Common myeloid progenitor, CD34-positive (primary cell): ENCODE results near the gene CDK19.
A peak's percentile ranks its signal among the peaks of the same experiment; 100 is the strongest.

Source experiments
- CTCF ChIA-PET: fragments of 350-600 bp; sonication (Branson Sonifier 250); formaldehyde crosslinking; loops from one replicate; lab custom pipeline; 2021; ENCODE audit warnings: antibody characterized with exemption; lab: Charles Lee
- POLR2A ChIA-PET: fragments of 350-600 bp; sonication (Branson Sonifier 250); formaldehyde crosslinking; loops from one replicate; lab custom pipeline; 2021; ENCODE audit warnings: antibody characterized with exemption; lab: Charles Lee
- DNase-seq, 3 donors: peaks; one replicate each; pipeline versions ENCODE4 v3.0.0 to v3.0.0-alpha.2; 2013
- H3K27ac ChIP-seq, 2 experiments: 1 replicate in 1 of 2; 2 replicates in 1 of 2; pipeline ENCODE4 v1.7.0; 2013; ENCODE audit warnings: inconsistent platforms in 2 of 2, low read length in 2 of 2, mild to moderate bottlenecking in 2 of 2, low read depth in 1 of 2, moderate library complexity in 1 of 2; ENCODE audit not compliant: severe bottlenecking in 2 of 2, insufficient read depth in 1 of 2, poor library complexity in 1 of 2
- H3K27me3 ChIP-seq, 5 experiments: replicated peaks in 2 of 5; 1 replicate in 3 of 5; 2 replicates in 2 of 5; pipeline versions ENCODE4 v1.6.1 to v1.7.0; 2013; ENCODE audit warnings: low read length in 4 of 5, mild to moderate bottlenecking in 2 of 5, moderate library complexity in 2 of 5, inconsistent platforms in 1 of 5; ENCODE audit not compliant: insufficient read depth in 5 of 5, control insufficient read depth in 4 of 5
- H3K36me3 ChIP-seq, 4 experiments: 1 replicate in 2 of 4; 2 replicates in 2 of 4; pipeline versions ENCODE4 v1.6.1 to v1.7.0; 2013; ENCODE audit warnings: low read length in 3 of 4, control low read depth in 1 of 4, mild to moderate bottlenecking in 1 of 4; ENCODE audit not compliant: control insufficient read depth in 4 of 4, insufficient read depth in 4 of 4
- H3K4me1 ChIP-seq, 4 experiments: 1 replicate in 3 of 4; 2 replicates in 1 of 4; pipeline versions ENCODE4 v1.6.1 to v1.7.1; 2013; ENCODE audit warnings: low read length in 3 of 4, mild to moderate bottlenecking in 3 of 4, control low read depth in 1 of 4, inconsistent platforms in 1 of 4, moderate library complexity in 1 of 4; ENCODE audit not compliant: control insufficient read depth in 4 of 4, insufficient read depth in 4 of 4; ENCODE audit errors: control extremely low read depth in 1 of 4
- H3K4me3 ChIP-seq, 7 experiments: 1 replicate in 4 of 7; 2 replicates in 3 of 7; pipeline versions ENCODE4 v1.5.1 to v1.7.0; 2013; ENCODE audit warnings: mild to moderate bottlenecking in 7 of 7, low read length in 6 of 7, moderate library complexity in 6 of 7, inconsistent platforms in 2 of 7, low read depth in 2 of 7, control low read depth in 1 of 7; ENCODE audit not compliant: insufficient read depth in 4 of 7, control insufficient read depth in 1 of 7; ENCODE audit errors: extremely low read depth in 1 of 7
- H3K9me3 ChIP-seq, 5 experiments: 1 replicate in 4 of 5; 2 replicates in 1 of 5; pipeline versions ENCODE4 v1.6.1 to v1.7.1; 2013; ENCODE audit warnings: low read length in 4 of 5, mild to moderate bottlenecking in 2 of 5, inconsistent platforms in 1 of 5, low read depth in 1 of 5, moderate library complexity in 1 of 5; ENCODE audit not compliant: control insufficient read depth in 4 of 5, insufficient read depth in 2 of 5; ENCODE audit errors: control extremely low read depth in 1 of 5
- WGBS: methylation state at CpG from one replicate; pipeline ENCODE4 v1.1.5; 2013; ENCODE audit not compliant: insufficient coverage; 5-methylcytosine and 5-hydroxymethylcytosine counted together

The CDK19 gene

GRCh38 chr6:110676396-110676795, 138.9 kb downstream of the CDK19 start:
- H3K4me3 ChIP-seq = no peak overlapping the region
- CTCF ChIA-PET = no interaction called here
- H3K36me3 ChIP-seq = peaks cover 0 to 3% (median 0%) of the 10 kb centered on the region in 4 experiments
- POLR2A ChIA-PET = no interaction called here
- H3K27ac ChIP-seq = no peak overlapping the region
- H3K27me3 ChIP-seq = no peaks in the 10 kb centered on the region
- no peaks in the 10 kb centered on the region for H3K9me3 ChIP-seq
- DNase-seq = no peak
- H3K4me1 ChIP-seq = no peaks in the 10 kb centered on the region

- CTCF ChIA-PET = interaction anchor here (1.0 kb wide), 1 partner anchor 8 kb away, joined by 3 read pairs; no protein-coding TSS in a partner anchor
- no CpG with 5 or more reads among the region's 1 CpG for WGBS
Measured at GRCh38 chr6:110674096-110674495, 141.2 kb downstream of the CDK19 start.

GRCh38 chr6:110672122-110672521, 143.1 kb downstream of the CDK19 start:
- 100% methylated on average over 1 of the region's 2 CpGs for WGBS
- Histone ChIP-seq H3K27me3 (no peaks in the 10 kb centered on the region), H3K4me3 (no peak overlapping the region), H3K27ac (no peak overlapping the region), H3K4me1 (peaks cover 0 to 10% (median 3%) of the 10 kb centered on the region in 4 experiments), H3K9me3 (no peaks in the 10 kb centered on the region), H3K36me3 (peaks cover 0 to 3% (median 0%) of the 10 kb centered on the region in 4 experiments)
- ChIA-PET CTCF (interaction anchor here (1.1 kb wide), 1 partner anchor 8 kb away, joined by 3 read pairs; no protein-coding TSS in a partner anchor), POLR2A (no interaction called here)
- DNase-seq = no peak

More at GRCh38 chr6:110674096-110674495, 141.2 kb downstream of the CDK19 start:
- no peaks in the 10 kb centered on the region for H3K9me3 ChIP-seq
- H3K27ac ChIP-seq = no peak overlapping the region
- peaks cover 0 to 10% (median 3%) of the 10 kb centered on the region in 4 experiments for H3K4me1 ChIP-seq
- POLR2A ChIA-PET = no interaction called here
- H3K36me3 ChIP-seq = peaks cover 0 to 3% (median 0%) of the 10 kb centered on the region in 4 experiments
- no peak for DNase-seq
- no peak overlapping the region for H3K4me3 ChIP-seq
- no peaks in the 10 kb centered on the region for H3K27me3 ChIP-seq

GRCh38 chr6:110671447-110671846, 143.8 kb downstream of the CDK19 start:
- Histone ChIP-seq H3K27ac (no peak overlapping the region), H3K4me3 (no peak overlapping the region), H3K36me3 (peaks cover 0 to 3% (median 0%) of the 10 kb centered on the region in 4 experiments), H3K27me3 (no peaks in the 10 kb centered on the region), H3K9me3 (no peaks in the 10 kb centered on the region), H3K4me1 (peaks cover 0 to 10% (median 3%) of the 10 kb centered on the region in 4 experiments)
- no peak for DNase-seq
- CTCF ChIA-PET = interaction anchor here (0.6 to 1.5 kb wide), 5 partner anchors 8 to 244 kb away, joined by 3 to 4 read pairs (median 3); no protein-coding TSS in a partner anchor
- POLR2A ChIA-PET = no interaction called here

GRCh38 chr6:110665600-110665999, 149.7 kb downstream of the CDK19 start:
- POLR2A ChIA-PET = interaction anchor here (0.6 kb wide), 1 partner anchor 372 kb away, joined by 3 read pairs; no protein-coding TSS in a partner anchor
- CTCF ChIA-PET = interaction anchor here (1.2 to 1.6 kb wide), 4 partner anchors 9 to 276 kb away, joined by 3 to 4 read pairs (median 3); no protein-coding TSS in a partner anchor
- WGBS = 100% methylated on average over 2 of the region's 7 CpGs
- peaks cover under 1 to 11% (median 4%) of the 10 kb centered on the region in 4 experiments for H3K36me3 ChIP-seq
- no peak for DNase-seq
- H3K4me1 ChIP-seq = peaks cover 4 to 20% (median 17%) of the 10 kb centered on the region in 4 experiments
- peak overlapping the region in 1 of 2 experiments; percentile 63 for H3K27ac ChIP-seq
- no peaks in the 10 kb centered on the region for H3K27me3 ChIP-seq
- H3K9me3 ChIP-seq = peaks cover 0 to 4% (median 2%) of the 10 kb centered on the region in 5 experiments
- H3K4me3 ChIP-seq = no peak overlapping the region

- 0% methylated on average over 1 of the region's 1 CpG for WGBS
- Histone ChIP-seq H3K36me3 (peaks cover 3 to 17% (median 9%) of the 10 kb centered on the region in 4 experiments), H3K4me1 (peaks cover 4 to 19% (median 14%) of the 10 kb centered on the region in 4 experiments), H3K9me3 (peaks cover 0 to 8% (median 4%) of the 10 kb centered on the region in 5 experiments), H3K27ac (peak overlapping the region; percentile 44 to 63), H3K27me3 (no peaks in the 10 kb centered on the region), H3K4me3 (peak overlapping the region in 1 of 7 experiments; percentile 18)
- peak; percentile 37 to 92 (median 86) for DNase-seq
- ChIA-PET CTCF (interaction anchor here (1.1 to 1.6 kb wide), 5 partner anchors 8 to 277 kb away, joined by 3 to 4 read pairs (median 3); no protein-coding TSS in a partner anchor), POLR2A (interaction anchor here (0.6 kb wide), 1 partner anchor 309 kb away, joined by 3 read pairs; no protein-coding TSS in a partner anchor)
Measured at GRCh38 chr6:110664933-110665332, 150.3 kb downstream of the CDK19 start.
